GM12878 (cell line): ENCODE results near the gene DAGLA. TPM values are rescaled to one million over a fixed set of nuclear protein-coding genes. Genes with fewer than 3 reads are reported as not detected.

Experiments used
- ATAC-seq: fragments of 200-7000 bp; cut with Tn5 transposase; 3 replicates; pipeline ENCODE4 v1.9.1; 2020; ENCODE audit warnings: mild to moderate bottlenecking, moderate library complexity
- BruUV-seq: library from RNA; stranded (reverse); fragments of 400-500 nt; replicated peaks from 2 replicates; lab custom pipeline; 2021; lab: Mats Ljungman, UMichigan
- CTCF ChIA-PET: fragments of 300-600 bp; sonication (Branson Sonifier 250); formaldehyde crosslinking; extraction: SDS; loops from one replicate; lab custom pipeline; 2021; ENCODE audit warnings: inconsistent platforms; lab: Yijun Ruan, JAX
- POLR2A ChIA-PET: fragments of 350-600 bp; formaldehyde crosslinking; extraction: SDS; loops from one replicate; lab custom pipeline; 2021; ENCODE audit warnings: inconsistent platforms; lab: Charles Lee
- RAD21 ChIA-PET: fragments of 300-600 bp; sonication (Branson Sonifier 250); formaldehyde crosslinking; loops from one replicate; lab custom pipeline; 2023; ENCODE audit warnings: antibody characterized with exemption; ENCODE audit not compliant: unreplicated experiment; lab: Charles Lee
- SMC1A ChIA-PET: fragments of 300-600 bp; sonication (Branson Sonifier 250); formaldehyde crosslinking; loops from one replicate; lab custom pipeline; 2023; ENCODE audit not compliant: unreplicated experiment, uncharacterized antibody; lab: Charles Lee
- DNase-seq: peaks from one replicate; pipeline ENCODE4 v3.0.0-alpha.2; 2011; ENCODE audit warnings: low read depth, low spot score
- FAIRE-seq: peaks from 3 replicates; lab custom pipeline; 2011; peaks lifted over from hg19 to GRCh38; lab: Jason Lieb, UNC
- H2AFZ ChIP-seq: 2 replicates; pipeline ENCODE4 v1.6.0; 2011; ENCODE audit warnings: low read depth, low read length, control low read depth; ENCODE audit not compliant: control insufficient read depth
- H3K27ac ChIP-seq: 2 replicates; pipeline ENCODE4 v1.5.1; 2011; ENCODE audit warnings: control low read depth; ENCODE audit not compliant: control insufficient read depth, insufficient read depth
- H3K27me3 ChIP-seq, 2 experiments: replicated peaks in 1 of 2; 2 replicates each; pipeline versions ENCODE4 v1.6.0 to v1.6.1; 2011; ENCODE audit warnings: low read length in 1 of 2; ENCODE audit not compliant: control insufficient read depth in 2 of 2, insufficient read depth in 2 of 2
- H3K36me3 ChIP-seq, 2 experiments: 2 replicates each; pipeline ENCODE4 v1.5.1; 2011; ENCODE audit warnings: low read length in 1 of 2; ENCODE audit not compliant: control insufficient read depth in 2 of 2, insufficient read depth in 2 of 2
- H3K4me1 ChIP-seq: 2 replicates; pipeline ENCODE4 v1.6.1; 2011; ENCODE audit warnings: mild to moderate bottlenecking, low read length, moderate library complexity, mixed read lengths; ENCODE audit not compliant: control insufficient read depth, insufficient read depth
- H3K4me2 ChIP-seq: 2 replicates; pipeline ENCODE4 v1.6.0; 2011; ENCODE audit warnings: control low read depth; ENCODE audit not compliant: control insufficient read depth, insufficient read depth
- H3K4me3 ChIP-seq: fragments of 200-600 bp; sonication (generic); 2 replicates; pipeline ENCODE4 v1.5.1; 2016
- H3K79me2 ChIP-seq: 2 replicates; pipeline ENCODE4 v1.6.0; 2011; ENCODE audit warnings: low read length; ENCODE audit not compliant: control insufficient read depth, insufficient read depth
- H3K9ac ChIP-seq: 2 replicates; pipeline ENCODE4 v1.8.0; 2011; ENCODE audit warnings: low read length, control low read depth, mixed read lengths; ENCODE audit not compliant: control insufficient read depth, insufficient read depth
- H3K9me3 ChIP-seq: replicated peaks from 3 replicates; pipeline ENCODE4 v1.5.1; 2011; ENCODE audit warnings: mild to moderate bottlenecking, low read length; ENCODE audit not compliant: control insufficient read depth, insufficient read depth
- H4K20me1 ChIP-seq: 2 replicates; pipeline ENCODE4 v1.6.0; 2011; ENCODE audit not compliant: control insufficient read depth, insufficient read depth
- CBX5 ChIP-seq: sonication (generic); IDR thresholded peaks from 2 replicates; pipeline ENCODE4 v1.6.1; 2016; ENCODE audit warnings: low read depth, moderate library complexity, mild to moderate bottlenecking, inconsistent platforms
- CEBPB ChIP-seq, 2 experiments: fragments of 150-350 bp in 1 of 2; IDR thresholded peaks; 2 replicates each; pipeline ENCODE4 v1.6.1; 2012 to 2014; ENCODE audit warnings: low read depth in 2 of 2, low read length in 2 of 2, borderline replicate concordance in 1 of 2, inconsistent platforms in 1 of 2
- MXI1 ChIP-seq: fragments of 150-350 bp; IDR thresholded peaks from 2 replicates; pipeline ENCODE4 v1.6.1; 2011; ENCODE audit warnings: low read depth, mild to moderate bottlenecking, inconsistent platforms, low read length, improper control_type of control experiment
- NFYA ChIP-seq: IDR thresholded peaks from 2 replicates; pipeline ENCODE4 v1.6.1; 2011; ENCODE audit warnings: low read depth, mild to moderate bottlenecking, low read length, improper control_type of control experiment, borderline replicate concordance
- POLR2AphosphoS2 ChIP-seq: IDR thresholded peaks from 2 replicates; pipeline ENCODE4 v1.6.1; 2011; ENCODE audit warnings: low read depth, mild to moderate bottlenecking, low read length, improper control_type of control experiment, moderate library complexity
- SIN3A ChIP-seq: IDR thresholded peaks from 2 replicates; pipeline ENCODE4 v1.6.1; 2012; ENCODE audit warnings: low read depth, low read length, improper control_type of control experiment
- SMAD5 ChIP-seq: IDR thresholded peaks from 2 replicates; pipeline ENCODE4 v1.6.1; 2016; ENCODE audit warnings: antibody characterized with exemption, low read depth
- SP1 ChIP-seq: IDR thresholded peaks from one replicate; pipeline ENCODE4 v1.6.1; 2011; ENCODE audit warnings: low read depth, low read length
- WGBS: methylation state at CpG from one replicate; pipeline ENCODE4 v1.1.6; 2016; ENCODE audit warnings: low lambda C conversion rate; ENCODE audit not compliant: insufficient replicate concordance, insufficient coverage; ENCODE audit errors: missing lambda C conversion rate; 5-methylcytosine and 5-hydroxymethylcytosine counted together
- in situ Hi-C: fragments of 300-500 bp; cut with MboI; formaldehyde crosslinking; loops from 9 replicates; pipeline ENCODE4 v1.14.3; 2018; ENCODE audit warnings: mixed read lengths
- intact Hi-C: fragments of 100-400 bp; cut with micrococcal nuclease; formaldehyde crosslinking; loops from one replicate; pipeline ENCODE4 v1.14.2; 2022; ENCODE audit not compliant: unreplicated experiment
- polyA plus RNA-seq, 11 experiments: library from polyadenylated mRNA; depleted of rRNA in 4 of 11; unstranded in 6 of 11; stranded (reverse) in 5 of 11; fragments of >200 nt; fragmentation: Nextera tagmentation in 4 of 11; fragmentation: Illumina TruSeq in 1 of 11; extraction: Ambion mirVana in 4 of 11; extraction: Trizol in 1 of 11; gene quantifications; 1 replicate in 1 of 11; 2 replicates in 10 of 11; pipeline versions ENCODE4 v1.2.1 to v1.2.3, GENCODE V29; 2011 to 2016; ENCODE audit warnings: inconsistent platforms in 2 of 11, missing spikeins in 2 of 11, low read depth in 1 of 11
- total RNA-seq, 4 experiments: library from RNA; depleted of rRNA in 3 of 4; stranded (reverse); fragments of >200 nt in 3 of 4; fragmentation: Illumina TruSeq in 1 of 4; extraction: Trizol in 1 of 4; gene quantifications; 2 replicates each; pipeline versions ENCODE4 v1.2.1 to v1.2.3, GENCODE V29; 2013 to 2021
- TF ChIP-seq, protein P1 (sequence below): fragments of 450-650 bp; formaldehyde crosslinking; IDR thresholded peaks from 2 replicates; pipeline ENCODE4 v1.5.0; 2022; ENCODE audit warnings: mild to moderate bottlenecking, missing genetic modification characterization
- TF ChIP-seq, protein P2 (sequence below): fragments of 450-650 bp; IDR thresholded peaks from 2 replicates; pipeline ENCODE4 v1.6.1; 2017; ENCODE audit warnings: mild to moderate bottlenecking, low read depth, inconsistent platforms; ENCODE audit not compliant: poor library complexity, severe bottlenecking
- TF ChIP-seq, protein P3 (sequence below): IDR thresholded peaks from 2 replicates; pipeline ENCODE4 v1.6.1; 2011; ENCODE audit warnings: low read depth, low read length, improper control_type of control experiment, borderline replicate concordance

The DAGLA gene
- total and polyA plus RNA-seq, 10 of the 15 experiments (the other 5 are each of a cell fraction or from before 2014, with no cell fraction given): 0.05 TPM; not detected in 9

DNA sequence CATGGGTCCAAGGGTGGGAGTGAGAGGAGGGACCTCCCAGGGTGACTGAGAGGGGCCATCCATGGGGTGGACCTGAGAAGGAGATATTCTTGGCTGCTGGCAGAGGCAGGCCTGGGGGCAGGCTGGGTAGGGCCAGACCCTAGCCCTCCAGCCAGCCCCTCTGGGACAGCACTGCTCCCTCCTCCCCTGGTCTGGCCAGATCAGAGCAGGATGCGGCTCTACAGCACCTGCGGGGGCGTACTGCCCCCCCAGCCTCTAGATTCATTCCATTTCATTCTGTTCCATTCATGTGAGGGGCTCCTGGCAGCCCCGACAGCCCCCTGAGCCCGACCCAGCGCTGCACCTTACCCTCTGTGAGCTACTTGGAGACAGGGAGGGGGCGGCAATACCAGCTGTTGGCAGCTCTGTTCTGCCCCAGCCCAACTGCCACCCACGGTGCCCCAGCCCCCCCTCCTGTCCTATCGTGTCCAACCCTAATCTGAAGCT, 37.9 kb downstream of the DAGLA start (continued):
- TF ChIP-seq, protein P1, sequence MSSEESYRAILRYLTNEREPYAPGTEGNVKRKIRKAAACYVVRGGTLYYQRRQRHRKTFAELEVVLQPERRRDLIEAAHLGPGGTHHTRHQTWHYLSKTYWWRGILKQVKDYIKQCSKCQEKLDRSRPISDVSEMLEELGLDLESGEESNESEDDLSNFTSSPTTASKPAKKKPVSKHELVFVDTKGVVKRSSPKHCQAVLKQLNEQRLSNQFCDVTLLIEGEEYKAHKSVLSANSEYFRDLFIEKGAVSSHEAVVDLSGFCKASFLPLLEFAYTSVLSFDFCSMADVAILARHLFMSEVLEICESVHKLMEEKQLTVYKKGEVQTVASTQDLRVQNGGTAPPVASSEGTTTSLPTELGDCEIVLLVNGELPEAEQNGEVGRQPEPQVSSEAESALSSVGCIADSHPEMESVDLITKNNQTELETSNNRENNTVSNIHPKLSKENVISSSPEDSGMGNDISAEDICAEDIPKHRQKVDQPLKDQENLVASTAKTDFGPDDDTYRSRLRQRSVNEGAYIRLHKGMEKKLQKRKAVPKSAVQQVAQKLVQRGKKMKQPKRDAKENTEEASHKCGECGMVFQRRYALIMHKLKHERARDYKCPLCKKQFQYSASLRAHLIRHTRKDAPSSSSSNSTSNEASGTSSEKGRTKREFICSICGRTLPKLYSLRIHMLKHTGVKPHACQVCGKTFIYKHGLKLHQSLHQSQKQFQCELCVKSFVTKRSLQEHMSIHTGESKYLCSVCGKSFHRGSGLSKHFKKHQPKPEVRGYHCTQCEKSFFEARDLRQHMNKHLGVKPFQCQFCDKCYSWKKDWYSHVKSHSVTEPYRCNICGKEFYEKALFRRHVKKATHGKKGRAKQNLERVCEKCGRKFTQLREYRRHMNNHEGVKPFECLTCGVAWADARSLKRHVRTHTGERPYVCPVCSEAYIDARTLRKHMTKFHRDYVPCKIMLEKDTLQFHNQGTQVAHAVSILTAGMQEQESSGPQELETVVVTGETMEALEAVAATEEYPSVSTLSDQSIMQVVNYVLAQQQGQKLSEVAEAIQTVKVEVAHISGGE (CRISPR knock-in tag): no peak
- TF ChIP-seq SP1 (no peak), SIN3A (no peak)
- TF ChIP-seq, protein P2, sequence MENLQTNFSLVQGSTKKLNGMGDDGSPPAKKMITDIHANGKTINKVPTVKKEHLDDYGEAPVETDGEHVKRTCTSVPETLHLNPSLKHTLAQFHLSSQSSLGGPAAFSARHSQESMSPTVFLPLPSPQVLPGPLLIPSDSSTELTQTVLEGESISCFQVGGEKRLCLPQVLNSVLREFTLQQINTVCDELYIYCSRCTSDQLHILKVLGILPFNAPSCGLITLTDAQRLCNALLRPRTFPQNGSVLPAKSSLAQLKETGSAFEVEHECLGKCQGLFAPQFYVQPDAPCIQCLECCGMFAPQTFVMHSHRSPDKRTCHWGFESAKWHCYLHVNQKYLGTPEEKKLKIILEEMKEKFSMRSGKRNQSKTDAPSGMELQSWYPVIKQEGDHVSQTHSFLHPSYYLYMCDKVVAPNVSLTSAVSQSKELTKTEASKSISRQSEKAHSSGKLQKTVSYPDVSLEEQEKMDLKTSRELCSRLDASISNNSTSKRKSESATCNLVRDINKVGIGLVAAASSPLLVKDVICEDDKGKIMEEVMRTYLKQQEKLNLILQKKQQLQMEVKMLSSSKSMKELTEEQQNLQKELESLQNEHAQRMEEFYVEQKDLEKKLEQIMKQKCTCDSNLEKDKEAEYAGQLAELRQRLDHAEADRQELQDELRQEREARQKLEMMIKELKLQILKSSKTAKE: no peak

DNA sequence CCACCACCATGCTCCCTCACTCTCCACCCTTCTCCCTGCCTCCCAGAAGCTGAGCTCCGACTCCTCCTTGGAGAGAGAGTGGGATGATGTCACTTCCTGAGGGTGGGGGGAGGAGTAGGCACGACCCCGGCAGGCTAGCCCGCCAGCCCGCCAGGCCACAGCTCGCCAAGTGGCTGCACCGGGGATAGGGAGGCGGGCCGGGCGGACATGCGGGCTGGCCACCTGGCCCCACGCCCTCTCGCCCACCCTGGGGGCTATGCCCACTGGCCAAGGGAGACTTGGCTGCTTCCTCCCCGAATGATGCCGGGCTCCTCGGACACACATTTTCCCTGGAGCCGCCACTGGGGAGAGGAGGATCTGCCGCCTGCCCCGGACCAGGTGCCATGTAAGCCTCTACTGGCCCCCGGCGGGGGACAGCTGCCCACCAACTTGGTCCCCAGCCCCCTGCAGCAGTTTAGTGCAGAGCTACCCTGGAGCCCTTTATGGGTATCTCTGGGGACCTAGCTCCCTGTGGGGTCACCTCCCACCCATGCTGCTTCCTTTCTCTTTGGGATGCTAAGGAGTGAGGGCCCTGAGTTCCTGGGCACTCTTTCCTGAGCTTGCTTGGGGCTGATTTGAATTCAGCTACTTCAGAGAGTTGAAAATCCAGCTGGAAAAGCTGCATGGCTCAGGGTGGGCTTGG, 38.6 kb downstream of the DAGLA start:
- WGBS: 57% methylated on average over 21 of the region's 21 CpGs
- SMC1A ChIA-PET: interaction anchor here (1.1 kb wide), 1 partner anchor 363 kb away, joined by 3 read pairs; no protein-coding TSS in a partner anchor
- Histone ChIP-seq H4K20me1 (no peaks in the 10 kb centered on the region), H3K27ac (no peak overlapping the region), H3K4me2 (no peak overlapping the region), H3K36me3 (no peaks in the 10 kb centered on the region), H3K4me1 (no peaks in the 10 kb centered on the region), H3K27me3 (peaks cover 0 to 3% of the 10 kb centered on the region in 2 experiments; a peak in 3 of 4 replicates), H3K4me3 (no peak overlapping the region), H3K79me2 (no peaks in the 10 kb centered on the region), H3K9ac (no peak overlapping the region), H2AFZ (no peak overlapping the region), H3K9me3 (no peaks in the 10 kb centered on the region)
- no peak for DNase-seq
- BruUV-seq: no TSS peak
- RAD21 ChIA-PET: interaction anchor here (0.7 kb wide), 1 partner anchor 15 kb away, joined by 3 read pairs; no protein-coding TSS in a partner anchor
- no peak for ATAC-seq
- intact Hi-C loops (no loop called here), in situ Hi-C loops (no loop called here)
- CTCF ChIA-PET: interaction anchor here (1.3 kb wide), 2 partner anchors 10 to 15 kb away, joined by 4 to 6 read pairs; no protein-coding TSS in a partner anchor
- no peak for FAIRE-seq
- TF ChIP-seq MXI1: no peak
- TF ChIP-seq SMAD5: no peak
- no peak for TF ChIP-seq CBX5
- no peak for TF ChIP-seq CEBPB (IDR thresholded peaks at IDR 0.05; ENCODE audit: borderline replicate concordance in 1 of 2, low read depth in 2 of 2, low read length in 2 of 2)
- no peak for TF ChIP-seq POLR2AphosphoS2
- TF ChIP-seq, protein P3, sequence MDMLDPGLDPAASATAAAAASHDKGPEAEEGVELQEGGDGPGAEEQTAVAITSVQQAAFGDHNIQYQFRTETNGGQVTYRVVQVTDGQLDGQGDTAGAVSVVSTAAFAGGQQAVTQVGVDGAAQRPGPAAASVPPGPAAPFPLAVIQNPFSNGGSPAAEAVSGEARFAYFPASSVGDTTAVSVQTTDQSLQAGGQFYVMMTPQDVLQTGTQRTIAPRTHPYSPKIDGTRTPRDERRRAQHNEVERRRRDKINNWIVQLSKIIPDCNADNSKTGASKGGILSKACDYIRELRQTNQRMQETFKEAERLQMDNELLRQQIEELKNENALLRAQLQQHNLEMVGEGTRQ: no peak
- TF ChIP-seq NFYA: no peak
- POLR2A ChIA-PET: no interaction called here
